ENCODE data around the gene NANOG.

DNA sequence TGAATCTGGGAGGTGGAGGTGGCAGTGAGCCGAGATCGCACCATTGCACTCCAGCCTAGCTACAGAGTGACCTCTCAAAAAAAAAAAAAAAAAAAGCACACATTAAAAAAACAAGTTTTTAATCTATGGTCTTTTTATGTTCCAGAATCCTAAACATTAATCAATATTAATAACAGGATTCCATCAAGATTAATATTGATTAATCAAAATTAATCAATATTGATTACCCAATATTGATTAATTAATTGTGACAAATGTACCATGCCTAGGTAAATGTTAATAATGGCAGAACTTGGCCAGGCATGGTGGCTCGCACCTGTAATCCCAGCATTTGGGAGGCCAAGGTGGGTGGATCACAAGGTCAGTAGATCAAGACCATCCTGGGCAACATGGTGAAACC lies 7.9 kb upstream of the NANOG start:
- TF ChIP-seq POLR2A (IDR thresholded peaks at IDR 0.05; ENCODE audit: low read depth, low read length) (no peak), POLR2AphosphoS5 (IDR thresholded peaks at IDR 0.05; ENCODE audit: low read depth, low read length) (no peak), TAF1 (IDR thresholded peaks at IDR 0.05; ENCODE audit: borderline replicate concordance, low read depth, low read length) (no peak)
